Lung microvascular endothelial cell (primary cell): ENCODE data around the gene CYTIP. TPM values are rescaled to one million over a fixed set of nuclear protein-coding genes. Genes with fewer than 3 reads are reported as not detected.
"Not testable (repeated sequence)": the region's sequence is repeated elsewhere in the genome, so short reads cannot be mapped to it uniquely, and the experiment has no call there.

Experiments
- DNase-seq, 2 donors: peaks; one replicate each; pipeline versions ENCODE4 v3.0.0 to v3.0.0-alpha.2; 2010; ENCODE audit warnings: low read depth in 2 of 2
- total RNA-seq: library from RNA; depleted of rRNA; stranded (reverse); fragments of >200 nt; gene quantifications from 2 replicates; pipeline ENCODE4 v1.2.1, GENCODE V29; 2014

CYTIP gene
- total RNA-seq, 1 donor from 2014 or later = not detected

- DNase-seq = no peak
These were observed 19.5 kb downstream of the CYTIP start for GRCh38 chr2:157424374-157424773.

GRCh38 chr2:157421964-157422363 lies 21.9 kb downstream of the CYTIP start:
- no peak for DNase-seq

- no peak for DNase-seq
These were observed 22.5 kb downstream of the CYTIP start for GRCh38 chr2:157421331-157421944.

DNA sequence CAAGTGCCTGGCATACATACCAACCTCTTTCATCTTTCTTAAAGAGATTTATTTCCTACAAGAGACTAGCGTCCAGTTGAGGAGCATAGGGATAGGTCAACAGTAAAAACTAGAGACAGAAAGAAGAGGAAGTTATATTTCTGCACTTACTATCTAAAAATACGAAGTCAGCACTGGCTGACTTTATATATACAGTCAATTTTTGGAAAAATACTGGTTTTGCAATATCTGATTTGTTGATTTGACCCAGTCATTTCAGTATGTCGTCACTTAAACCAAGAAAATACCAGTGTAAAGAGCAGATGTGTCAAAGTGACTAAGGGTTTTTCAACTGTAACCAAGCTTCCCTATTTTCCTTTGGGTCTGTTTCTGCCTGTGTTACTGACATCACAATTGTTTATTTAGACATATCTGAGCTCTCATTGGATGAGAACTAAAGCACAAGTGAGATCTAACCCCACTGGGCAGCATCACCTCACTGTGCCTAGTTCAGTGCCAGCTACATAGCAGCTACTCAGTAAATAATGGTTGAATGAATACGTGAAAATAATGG lies 23.0 kb downstream of the CYTIP start:
- no peak for DNase-seq

GRCh38 chr2:157419031-157419575 lies 24.8 kb downstream of the CYTIP start:
- DNase-seq = no peak

DNA sequence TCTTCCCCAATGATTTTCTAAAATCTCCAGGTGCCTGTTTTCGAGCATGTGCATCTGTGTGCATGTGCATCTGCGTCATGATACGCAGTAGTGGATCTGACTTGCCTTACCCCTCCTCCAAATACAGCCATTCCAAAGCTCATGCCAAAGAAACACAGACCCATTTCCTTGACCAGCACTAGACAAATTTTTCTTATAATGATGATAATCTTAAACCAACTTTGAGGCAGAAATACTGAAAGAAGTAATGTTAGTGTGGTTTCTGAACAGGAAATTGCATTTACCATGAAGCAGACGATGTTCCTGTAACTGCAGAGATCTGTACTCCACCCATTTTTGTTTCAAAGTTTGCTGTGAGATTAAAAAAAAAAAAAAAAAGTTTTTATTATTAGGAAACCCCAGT lies 25.6 kb downstream of the CYTIP start:
- no peak for DNase-seq

DNA sequence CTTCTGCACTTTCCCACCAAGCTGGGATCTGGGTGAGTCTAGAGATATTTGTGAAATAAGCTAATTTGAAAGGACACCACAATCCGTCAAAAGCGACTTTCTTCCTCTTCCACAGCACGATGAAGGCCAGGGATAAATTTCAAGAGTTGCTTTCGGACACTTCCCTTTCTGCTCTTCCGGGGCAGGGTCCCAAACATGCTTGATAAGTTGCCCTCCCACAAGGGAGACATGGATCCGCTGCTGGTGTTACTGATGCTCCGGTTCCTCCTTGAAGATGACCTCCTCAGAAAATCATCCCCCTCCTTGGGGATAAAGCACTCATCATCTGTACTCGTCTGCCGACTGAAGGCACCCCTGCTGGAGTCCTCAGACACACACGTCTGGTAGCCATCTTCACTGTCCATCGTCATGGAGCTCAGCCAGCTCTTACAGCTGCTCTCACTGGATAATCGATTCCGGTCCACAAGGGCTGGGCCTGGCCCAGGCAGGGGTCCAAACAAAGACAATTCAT lies 28.2 kb downstream of the CYTIP start:
- DNase-seq = no peak

- no peak for DNase-seq
These were observed 29.8 kb downstream of the CYTIP start for GRCh38 chr2:157414050-157414449.

DNA sequence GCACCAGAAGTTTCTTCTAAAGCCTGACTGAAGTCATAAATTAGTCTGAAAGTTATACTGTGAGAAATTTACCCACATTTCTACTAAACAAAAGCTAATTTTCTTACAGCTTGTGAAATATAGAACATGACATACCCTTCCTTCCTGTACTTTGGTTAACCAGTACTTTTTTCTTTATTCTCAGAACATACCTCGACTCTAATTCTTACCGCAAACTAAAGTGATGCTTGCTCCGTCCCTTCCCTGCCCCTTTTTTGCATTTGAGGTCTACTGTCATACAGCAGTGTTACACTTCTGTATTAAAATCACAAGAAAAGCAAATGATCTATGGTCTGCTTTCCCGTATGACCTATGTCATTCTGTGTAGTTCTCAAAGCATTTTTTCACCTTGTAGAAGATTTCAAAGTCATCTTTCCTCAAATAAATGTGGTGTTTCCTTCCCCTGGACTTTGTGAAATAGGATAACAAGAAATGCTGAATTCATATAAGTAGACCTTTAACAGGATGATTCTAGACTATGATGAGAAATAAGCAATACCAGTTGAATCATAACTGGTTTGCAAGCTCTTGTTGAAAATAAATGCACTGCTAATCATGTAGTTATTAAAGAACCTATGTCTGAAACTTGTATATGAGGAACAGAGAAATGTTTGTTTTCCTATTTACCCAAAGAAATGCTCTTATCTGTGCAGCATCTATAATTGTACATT lies 30.4 kb downstream of the CYTIP start:
- DNase-seq = no peak

DNA sequence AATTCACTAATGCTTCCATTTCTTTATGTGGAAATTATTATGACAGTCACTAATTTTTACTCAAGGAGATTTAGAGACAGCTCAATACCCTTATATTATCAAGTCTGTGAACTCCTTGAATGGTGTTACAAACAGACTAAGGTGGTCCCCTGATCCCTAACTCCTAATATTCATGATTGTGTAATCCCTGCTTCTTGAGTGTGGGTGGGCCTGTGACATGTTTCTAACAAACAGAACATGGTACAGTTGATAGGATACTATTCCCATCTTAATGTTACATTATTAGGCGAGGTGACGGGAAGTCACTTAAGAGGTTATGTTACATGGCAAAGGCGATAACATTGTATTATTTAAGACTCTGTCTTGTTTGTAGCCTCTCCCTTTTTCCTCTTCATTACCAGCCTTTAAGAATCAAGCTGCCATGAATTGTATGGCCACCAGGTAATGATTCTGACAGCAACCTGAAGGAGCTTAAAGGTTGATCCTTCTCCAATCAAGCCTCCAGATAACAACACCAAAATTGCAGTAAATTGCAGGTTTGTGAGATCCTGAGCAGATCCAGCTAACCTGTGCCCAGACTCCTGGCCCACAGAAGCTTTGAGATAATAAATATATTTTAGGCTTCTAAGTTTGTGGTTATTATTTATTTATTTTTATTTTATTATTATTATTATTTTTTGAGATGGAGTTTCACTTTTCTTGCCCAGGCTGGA lies 32.1 kb downstream of the CYTIP start:
- DNase-seq = no peak

- not testable (repeated sequence) for DNase-seq
These were observed 38.5 kb downstream of the CYTIP start for GRCh38 chr2:157405398-157405797.

DNA sequence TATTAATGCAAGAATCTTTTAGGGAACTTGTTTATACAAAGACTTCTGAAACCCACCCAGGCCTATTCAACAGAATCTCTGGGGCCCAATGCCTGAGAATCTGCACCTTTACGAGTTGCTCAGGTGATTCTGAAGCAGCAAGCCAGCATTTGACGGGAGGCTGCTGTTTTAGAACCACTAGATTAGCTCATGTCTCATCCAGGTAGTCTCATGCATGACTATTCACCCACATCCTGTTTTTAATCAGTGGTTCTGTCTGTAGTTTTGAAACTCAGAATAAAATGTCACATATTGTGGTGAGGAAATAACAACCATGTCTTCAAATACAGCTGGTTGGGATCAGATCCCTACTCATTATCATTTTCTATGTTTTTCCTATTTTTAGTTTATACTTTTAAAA lies 39.5 kb downstream of the CYTIP start:
- no peak for DNase-seq

- not testable (repeated sequence) for DNase-seq
These were observed 40.9 kb downstream of the CYTIP start for GRCh38 chr2:157402801-157403485.

GRCh38 chr2:157395811-157396210 lies 48.1 kb downstream of the CYTIP start:
- DNase-seq = no peak

- no peak for DNase-seq
These were observed 49.0 kb downstream of the CYTIP start for GRCh38 chr2:157394928-157395327.

DNA sequence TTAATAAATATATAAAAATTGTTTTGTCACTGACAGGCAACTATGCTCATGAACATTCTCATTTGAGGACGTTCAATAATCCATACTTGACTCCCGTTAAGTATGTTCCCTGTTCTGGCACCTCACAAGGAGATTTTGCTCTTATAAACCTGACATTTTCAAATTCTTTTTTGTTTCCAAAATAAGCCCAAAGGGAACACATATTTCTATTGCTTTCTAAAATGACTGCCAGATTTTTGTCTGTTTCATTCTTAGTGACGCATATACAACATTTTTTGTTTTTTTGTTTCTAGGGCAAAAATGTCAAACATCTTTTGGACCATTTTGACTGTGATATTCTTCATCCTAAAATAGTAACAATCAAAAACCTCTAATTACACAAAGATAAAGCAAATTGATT lies 50.5 kb downstream of the CYTIP start:
- no peak for DNase-seq

- no peak for DNase-seq
These were observed 55.1 kb downstream of the CYTIP start for GRCh38 chr2:157388827-157389226.

- DNase-seq = no peak
These were observed 57.1 kb downstream of the CYTIP start for GRCh38 chr2:157386747-157387146.

DNA sequence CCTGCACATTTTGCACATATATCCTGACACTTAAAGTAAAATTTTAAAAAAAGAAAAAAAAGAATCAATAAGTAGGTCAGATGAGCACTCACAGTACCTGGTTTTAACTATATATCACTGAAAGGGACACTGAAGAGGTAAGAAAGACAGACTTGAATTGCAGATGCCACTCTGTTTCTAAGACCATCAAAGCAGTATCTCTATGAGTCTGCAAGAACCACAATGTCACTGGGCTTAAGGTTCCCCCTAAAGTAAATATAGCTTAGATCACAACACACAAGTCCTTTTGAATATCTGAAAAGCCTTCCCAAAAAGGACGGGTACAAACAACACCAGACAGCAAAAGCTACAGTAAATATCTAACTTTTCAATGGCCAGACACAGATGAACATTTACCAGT lies 57.6 kb downstream of the CYTIP start:
- DNase-seq = no peak

- DNase-seq = no peak
These were observed 66.0 kb downstream of the CYTIP start for GRCh38 chr2:157377861-157378260.

GRCh38 chr2:157376041-157376440 lies 67.8 kb downstream of the CYTIP start:
- no peak for DNase-seq
